HG02642 (cell line): ENCODE results near the gene C2CD2.
A peak's percentile ranks its signal among the peaks of the same experiment; 100 is the strongest.
"Not testable (repeated sequence)": the region's sequence is repeated elsewhere in the genome, so short reads cannot be mapped to it uniquely, and the experiment has no call there.

Source experiments
- ATAC-seq: cut with Tn5 transposase; IDR thresholded peaks from one replicate; pipeline ENCODE4 v1.9.1; 2021; ENCODE audit warnings: mild to moderate bottlenecking; ENCODE audit not compliant: unreplicated experiment, poor library complexity

C2CD2 gene

DNA sequence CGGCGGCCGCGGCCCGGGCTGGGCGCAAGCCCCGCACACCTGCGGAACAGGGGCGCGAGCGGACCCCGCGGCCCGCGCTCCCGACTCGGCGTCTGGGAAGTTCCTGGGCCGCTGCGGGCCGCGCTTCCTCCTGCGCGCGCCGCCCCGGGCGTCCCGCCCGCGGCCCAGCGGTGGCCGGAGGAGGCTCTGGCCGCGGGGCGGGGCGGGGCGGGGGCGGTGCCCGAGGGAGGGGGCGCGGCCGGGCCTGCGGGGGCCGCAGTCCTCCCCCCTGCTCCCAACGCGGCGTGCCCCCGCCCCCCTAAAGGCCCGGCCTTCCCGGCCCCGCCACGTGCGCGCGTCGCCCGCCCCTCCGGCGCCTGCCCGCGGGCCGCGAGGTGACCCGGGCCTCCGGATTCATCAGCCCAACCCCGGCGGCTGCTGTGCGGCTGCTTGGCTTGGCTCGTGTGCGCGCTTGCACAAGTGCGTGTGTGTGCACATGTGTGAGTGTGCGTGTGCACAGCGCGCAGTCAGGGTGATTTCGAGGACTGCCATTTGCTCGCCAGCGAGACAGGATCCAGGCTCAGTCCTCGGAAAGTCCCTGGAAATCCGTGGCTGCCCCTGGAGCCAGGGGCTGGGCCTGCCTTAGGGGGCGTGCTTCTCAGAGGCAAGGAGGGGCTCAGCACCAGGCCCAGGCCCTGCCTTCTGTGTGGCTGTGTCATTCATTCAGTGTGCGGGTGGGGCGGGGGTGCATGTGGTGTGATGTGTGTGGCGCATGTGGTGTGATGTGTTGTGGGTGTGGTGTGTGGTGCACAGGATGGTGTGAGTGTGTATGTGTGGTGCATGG is at the start of gene C2CD2:
Gene C2CD2 (minus strand): TSS at position 188 of the 823 bp plus-strand sequence. CDS start 370 bp downstream, outside the sequence.
- peak; percentile 64 for ATAC-seq

DNA sequence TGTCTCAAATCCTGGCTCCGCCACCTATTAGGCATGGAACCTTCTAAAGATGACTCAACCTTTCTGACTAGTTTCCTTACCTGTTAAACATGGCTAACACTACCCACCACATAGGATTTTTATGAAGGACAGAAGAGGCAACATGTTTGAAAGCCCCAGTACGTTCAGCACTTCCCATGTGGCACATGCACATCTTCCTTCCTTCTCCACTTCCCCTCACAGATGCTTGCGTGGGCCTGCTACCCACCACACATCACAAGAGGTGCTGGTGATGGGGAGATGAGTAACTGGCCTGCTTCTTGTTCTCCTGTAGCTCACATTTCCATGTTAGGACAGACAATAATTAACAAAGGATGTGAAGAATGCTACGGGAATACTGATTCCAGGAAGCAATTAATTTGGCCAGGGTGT is 49.2 kb upstream of the C2CD2 start:
- no peak for ATAC-seq

DNA sequence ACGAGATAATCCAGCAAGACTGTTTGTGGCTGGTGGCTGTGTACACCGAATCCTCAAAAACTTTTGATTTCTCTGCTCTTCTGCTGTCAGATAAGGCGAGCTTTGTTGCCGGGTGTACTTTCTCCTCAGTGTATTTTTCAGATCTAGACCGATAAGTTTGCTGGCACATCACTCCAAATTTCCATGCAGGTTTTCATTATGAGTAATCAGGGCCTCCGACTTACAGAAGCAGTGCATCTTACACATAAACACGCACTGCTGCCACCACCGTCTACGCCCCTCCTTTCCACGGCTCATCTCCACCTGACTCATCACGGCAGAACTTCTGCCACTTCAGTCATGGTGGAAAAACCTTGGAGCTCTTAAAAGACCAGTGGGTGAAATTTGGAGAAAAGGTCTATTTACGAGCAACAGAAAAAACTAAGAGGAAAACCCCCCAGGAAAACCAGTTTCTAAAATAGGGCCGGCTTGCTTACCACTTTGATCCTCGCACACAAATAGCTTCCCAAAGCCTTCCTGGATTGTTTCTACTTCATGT is 48.7 kb upstream of the C2CD2 start:
- peak; percentile 82 for ATAC-seq

DNA sequence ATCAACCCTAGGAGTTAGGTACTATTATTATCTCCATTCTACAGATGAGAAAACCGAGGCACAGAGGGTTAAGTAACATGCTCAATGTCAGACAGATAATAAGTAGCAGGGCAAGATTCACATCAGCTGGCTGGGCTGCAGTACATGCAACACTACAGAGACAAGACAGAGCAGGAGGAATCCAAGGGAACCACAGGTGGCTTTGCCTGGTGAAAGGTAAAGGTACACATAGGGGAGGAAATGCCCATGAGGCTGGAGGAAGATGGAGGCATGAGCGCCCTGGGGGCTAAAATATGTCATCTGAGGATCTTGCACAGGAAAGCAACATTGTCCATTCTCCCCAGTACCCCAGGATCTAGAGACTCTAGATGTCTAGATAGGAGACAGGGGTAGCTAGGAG is 48.0 kb upstream of the C2CD2 start:
- ATAC-seq: no peak

DNA sequence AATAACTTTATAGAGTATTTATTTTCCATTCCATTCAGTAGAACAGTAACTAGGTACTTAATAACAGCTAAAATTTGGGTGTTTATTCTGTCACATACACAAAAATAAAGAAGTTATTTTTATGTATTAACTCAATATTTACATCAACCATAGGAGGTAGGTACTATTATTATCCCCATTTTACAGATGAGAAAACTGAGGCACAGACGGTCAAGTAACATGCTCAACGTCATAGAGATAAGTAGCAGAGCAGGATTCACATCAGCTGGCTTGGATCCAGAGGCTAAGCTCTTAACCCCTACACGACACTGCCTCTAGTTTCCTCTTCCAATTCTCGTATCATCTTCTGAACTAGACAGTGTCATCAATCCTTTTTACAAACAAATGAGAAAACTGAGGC is 47.1 kb upstream of the C2CD2 start:
- ATAC-seq: no peak

DNA sequence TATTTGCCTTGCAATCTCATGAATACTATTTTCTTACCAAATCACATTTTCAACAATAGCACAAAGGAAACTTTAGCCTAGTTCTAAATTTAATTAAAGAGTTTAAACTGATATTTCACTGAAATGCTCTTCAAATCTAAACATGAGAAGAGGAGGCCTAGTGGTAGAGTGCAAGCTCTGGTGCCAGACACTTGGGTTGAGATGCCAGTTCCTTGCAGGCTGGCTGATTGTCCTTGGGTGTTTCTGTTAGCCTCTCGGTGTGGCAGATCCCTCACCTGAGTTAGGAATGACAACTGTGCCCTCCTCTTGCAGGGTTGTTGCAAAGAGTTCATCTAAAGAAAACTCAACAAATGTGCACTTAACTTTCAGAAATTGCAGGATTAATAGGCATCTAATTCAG is 43.8 kb upstream of the C2CD2 start:
- ATAC-seq: no peak

DNA sequence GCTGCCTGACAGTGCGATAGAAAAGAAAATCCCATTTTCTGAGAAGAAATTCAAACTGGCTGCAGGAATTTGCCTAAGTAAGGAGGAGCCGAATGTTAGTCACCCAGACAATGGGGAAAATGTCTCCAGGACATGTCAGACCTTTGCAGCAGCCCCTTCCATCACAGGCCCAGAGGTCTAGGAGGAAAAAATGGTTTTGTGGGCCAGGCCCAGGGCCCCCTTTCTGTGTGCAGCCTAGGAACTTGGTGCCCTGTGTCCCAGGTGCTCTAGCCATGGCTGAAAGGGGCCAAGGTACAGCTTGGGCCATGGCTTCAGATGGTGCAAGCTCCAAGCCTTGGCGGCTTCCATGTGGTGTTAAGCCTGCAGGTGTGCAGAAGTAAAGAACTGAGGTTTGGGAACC is 41.8 kb upstream of the C2CD2 start:
- ATAC-seq: no peak

DNA sequence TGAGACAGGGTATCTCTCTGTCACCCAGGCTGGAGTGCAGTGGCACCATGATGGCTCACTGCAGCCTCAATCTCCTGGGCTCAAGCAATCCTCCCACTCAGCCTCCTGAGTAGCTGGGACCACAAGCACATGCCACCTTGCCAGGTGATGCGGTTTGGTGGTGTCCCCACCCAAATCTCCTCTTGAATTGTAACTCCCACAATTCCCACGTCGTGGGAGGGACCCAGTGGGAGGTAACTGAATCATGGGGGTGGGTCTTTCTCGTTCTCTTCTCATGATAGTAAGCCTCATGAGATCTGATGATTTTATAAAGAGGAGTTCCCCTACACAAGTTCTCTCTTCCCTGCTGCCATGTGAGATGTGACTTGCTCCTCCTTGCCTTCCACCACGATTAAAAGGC is 40.8 kb upstream of the C2CD2 start:
- not testable (repeated sequence) for ATAC-seq

DNA sequence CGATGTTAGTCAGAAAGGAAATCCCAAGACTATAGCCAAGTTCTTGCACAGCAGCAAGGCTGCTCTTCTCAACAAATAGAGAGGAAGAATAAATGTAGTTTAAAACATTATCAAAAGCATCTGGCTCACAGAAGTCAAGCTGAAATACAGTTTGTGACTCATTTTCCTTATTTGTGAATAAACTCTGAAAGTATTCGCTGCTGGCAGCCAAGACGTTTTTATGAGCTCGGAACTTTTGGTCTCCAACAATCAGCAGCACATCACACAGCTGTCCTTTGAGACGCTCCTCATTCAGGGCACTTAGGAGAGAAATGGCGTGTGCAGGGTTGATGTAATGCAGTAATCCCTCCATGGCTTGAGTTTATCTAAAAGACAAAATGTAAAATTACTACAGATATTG is 39.9 kb upstream of the C2CD2 start:
- ATAC-seq: no peak

DNA sequence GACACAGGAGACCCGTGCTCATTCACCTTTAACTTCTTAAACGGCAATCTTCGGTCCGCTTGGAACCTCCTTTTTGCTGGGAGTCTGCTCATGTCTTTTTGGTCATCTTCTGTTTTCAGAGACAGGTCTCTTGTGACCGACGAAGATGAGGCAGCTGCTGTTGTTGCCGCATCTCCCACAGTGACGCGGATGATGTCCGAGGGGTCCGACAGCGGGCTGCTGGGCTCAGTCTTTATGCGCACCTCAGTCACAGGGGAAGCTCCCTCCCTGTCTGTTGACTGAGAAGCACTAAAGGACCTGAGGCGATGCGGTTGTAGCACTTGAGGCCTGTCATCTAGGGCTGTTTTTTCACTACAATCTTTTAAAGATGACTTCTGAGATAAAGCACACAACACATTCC is 38.8 kb upstream of the C2CD2 start:
- ATAC-seq: no peak

DNA sequence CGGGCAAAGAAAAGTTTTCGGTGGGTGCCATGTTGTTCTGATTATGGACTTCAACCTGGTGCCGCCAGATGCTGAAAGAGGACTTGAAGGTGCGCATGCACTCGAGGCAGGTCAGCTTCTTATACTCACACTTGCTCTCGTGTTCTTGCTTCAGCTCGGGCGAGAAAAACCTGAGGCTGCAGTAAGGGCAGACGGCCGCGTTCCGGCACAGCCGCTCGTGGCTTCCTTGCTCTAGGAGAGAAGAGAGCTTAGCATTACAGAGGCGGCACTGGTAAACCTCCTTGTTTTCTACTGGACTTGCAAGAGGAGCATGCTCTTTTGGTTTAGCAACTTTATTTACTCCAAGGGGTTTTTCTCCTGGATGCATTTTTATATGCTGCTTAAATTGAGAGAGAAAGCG is 37.8 kb upstream of the C2CD2 start:
- no peak for ATAC-seq

DNA sequence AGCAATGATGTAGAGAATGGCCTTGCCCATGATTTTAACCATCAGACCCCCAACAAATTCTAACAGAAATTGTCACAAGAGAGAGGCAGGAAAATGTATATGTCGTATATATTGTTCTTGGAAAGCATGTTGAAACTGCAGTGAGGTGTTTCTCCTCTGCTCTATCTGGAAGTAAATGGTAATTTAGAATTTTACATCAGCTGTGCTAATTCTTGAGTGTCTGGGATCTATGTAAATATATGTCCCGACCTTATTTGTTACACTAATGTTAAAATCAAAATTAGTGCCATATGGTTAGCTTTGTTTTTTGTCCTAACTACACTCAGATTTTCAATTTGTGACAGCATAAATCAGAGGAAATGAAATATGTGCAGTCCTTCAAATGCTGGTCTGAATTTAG is 35.9 kb upstream of the C2CD2 start:
- no peak for ATAC-seq

DNA sequence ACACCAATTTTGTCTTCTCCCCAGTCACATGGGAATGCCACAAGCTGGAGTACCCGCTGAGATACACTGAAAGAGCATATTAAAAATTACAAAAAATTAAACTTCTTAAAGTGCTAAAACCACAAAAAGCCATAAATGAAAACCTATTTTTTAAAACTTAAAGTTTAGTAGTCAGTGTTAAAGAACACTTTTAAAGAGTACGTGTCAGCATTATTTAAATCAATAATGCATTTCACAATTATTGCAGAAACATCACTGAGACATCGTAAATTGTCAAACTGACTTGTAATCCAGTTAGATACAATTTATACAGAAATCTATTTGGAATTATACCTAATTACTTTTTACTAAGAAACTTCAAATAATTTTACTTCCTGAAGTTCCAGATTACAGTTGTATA is 33.5 kb upstream of the C2CD2 start:
- no peak for ATAC-seq

DNA sequence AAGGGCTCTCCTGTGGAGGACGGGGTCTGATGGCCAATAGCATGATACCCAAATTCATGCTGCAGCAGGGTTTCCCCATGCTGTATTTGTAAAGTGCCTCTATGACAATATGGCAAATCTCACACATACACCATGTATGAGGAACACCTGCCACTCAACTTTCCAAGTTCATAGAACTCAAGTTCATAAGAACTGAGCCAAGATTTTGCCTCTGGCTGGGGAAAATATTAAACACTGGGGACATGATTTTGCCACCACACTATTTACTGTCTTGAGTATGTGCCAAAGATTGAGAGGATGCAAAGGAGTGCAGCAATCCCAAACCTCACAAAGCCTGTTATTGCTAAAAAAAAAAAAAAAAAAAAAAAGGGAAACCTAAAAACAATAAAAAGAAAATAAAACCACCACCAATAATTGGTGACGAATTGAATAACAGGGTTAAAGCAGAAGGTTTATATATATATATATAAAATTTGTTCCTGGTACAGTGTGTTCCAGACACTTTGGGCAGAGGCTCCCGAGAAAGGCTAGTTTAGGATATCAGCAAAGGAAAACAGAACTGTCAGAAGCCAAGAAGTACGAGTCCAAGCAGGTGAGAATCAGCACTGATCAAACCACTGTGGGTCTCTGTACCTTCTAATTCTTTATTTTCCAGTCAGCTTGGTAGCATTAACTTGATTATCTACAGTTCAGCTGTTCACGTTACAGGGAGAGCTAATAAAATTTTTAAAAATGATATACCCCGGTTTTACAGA is 32.0 kb upstream of the C2CD2 start:
- no peak for ATAC-seq

DNA sequence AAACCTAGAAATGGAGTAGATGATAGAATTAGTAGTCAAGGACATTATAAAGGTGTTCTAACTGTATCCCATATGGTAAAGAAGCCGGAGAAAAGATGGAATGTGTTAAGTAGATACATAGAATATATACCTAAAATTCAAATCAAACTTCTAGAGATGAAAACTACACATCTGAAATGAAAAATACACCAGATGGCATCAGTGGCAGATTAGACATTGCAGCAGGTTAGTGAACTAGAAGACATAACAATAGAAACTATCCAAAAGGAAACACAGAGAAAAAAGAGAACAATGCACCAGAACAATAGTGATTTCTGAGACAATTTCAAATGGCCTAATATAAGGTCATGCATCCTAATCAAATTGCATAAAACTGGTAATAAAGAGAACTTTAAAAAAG is 29.4 kb upstream of the C2CD2 start:
- no peak for ATAC-seq

DNA sequence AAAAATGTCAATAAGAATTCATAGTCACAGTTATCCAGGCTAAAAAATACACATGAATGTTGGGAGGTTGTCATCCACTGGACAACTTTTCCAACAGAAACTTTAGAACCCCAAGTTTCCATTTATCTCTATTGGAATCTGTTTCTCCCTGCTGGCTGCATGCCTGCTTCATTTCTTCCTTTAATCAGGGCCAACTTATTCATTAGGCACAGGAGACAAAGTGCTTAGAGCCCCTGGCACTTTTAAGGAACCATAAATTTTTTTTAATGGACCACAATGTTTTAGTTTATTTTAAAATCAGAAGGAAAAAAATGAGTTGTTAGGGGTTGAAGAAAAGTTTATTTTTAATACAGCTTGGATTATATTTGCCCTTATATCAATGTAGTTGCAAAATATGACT is 26.7 kb upstream of the C2CD2 start:
- no peak for ATAC-seq

DNA sequence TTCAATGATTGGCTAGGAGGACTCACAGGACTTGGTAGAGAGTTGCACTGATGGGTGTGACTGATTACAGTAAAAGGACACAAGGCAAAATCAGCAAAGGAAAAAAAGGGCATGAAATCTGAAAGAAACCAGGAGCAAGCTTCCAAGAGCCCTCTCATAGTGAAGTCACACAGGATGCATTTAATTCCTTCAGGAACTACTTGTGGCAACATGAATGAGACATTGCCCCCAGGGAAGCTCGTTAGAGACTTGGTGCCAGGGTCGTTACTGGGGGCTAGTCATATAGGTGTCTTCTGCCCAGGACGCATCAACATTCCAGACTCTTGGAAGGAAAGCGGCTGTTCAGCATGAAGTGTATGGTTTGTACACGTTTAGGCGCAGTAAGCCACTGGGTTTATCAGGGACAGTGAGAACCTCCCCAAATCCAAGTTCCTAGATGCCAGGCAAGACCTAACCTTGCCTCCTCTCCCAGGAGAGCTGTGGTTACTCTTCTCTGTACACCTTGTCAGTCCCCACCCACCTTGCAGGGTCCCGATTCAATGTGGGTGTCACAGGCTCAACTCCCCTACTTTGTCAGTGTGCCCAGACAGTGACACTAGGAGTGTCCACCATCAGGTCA is 26.0 kb upstream of the C2CD2 start:
- no peak for ATAC-seq

DNA sequence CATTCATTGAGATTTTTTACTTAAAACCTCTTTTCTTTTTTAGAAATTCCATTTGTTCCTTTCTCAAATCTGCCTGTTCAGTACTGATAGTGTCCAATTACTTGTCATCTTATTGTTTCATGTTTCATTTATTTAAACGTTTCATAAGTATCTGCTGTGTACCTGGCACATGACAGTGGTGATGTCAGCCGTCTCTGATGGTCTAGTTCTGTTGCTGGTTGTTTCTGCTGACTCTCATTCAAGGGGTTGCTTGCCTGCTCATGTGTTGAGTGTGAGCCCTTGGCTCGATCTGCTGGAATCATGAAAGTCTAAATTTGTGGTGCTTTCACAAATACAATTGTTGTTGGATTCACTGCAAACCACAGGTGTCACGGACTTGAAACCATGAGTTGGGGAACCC is 25.5 kb upstream of the C2CD2 start:
- ATAC-seq: no peak

DNA sequence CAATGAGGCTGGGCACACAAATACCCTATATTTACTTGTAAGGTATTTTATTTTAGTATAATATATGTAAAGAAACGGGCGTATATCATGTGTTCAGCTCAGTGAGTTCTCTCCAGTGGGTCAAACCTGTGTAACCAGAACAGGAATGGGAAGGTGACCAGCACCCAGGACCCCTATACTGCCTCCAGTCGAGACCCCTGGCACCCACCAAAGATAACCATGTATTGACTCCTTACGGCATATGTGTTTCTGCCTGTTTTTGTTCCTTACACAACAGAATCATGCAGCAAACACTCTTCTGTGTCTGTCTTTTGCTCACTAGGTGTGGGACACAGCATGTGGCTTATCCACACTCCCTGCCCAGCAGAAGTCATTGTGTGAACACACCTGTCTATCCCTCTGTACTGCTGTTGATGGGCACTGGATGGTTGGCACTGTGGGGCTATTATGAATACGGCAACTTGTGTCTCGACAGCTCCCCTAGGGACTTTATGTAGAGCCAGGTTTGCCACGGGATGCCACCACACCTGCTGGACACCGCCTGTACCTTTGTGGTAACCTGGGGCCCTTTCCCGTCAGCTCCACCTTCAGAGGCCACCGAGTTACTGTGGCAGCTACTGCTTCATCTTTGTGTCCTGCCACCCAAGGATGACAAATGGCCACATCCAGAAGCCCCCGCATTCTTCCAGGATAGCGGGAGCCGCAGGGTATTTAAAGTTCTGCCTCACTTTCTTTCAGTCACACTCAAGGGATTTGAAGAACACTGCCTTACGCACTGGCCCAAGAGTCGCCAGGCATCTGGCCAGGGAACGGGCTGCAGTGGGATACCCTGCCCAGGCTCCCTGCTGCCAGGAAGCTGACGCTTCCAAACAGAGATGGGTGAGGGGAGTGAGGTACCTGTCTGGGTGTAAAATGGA is 23.5 kb upstream of the C2CD2 start:
- ATAC-seq: no peak

DNA sequence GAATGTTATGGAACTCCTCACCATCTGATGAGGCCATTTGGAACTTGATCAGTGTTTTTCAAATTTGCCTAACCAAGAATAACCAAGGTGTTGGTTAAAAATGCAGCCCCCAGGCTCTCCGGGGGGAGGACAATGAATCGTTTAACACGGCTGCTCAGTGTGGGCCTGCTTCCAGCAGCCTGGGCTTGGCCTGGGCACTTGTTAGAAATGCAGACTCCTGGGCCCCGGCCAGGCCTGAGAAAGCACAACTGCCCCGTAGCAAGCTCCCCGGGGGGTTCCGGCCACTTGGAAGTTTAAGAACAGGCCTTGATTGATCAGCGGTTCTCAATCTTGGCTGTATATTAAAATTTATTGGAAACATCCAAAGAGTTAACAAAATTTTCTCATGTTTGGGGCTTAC is 22.8 kb upstream of the C2CD2 start:
- ATAC-seq: no peak
